ENCODE data around the gene TMEM59L. TPM values are rescaled to one million over a fixed set of nuclear protein-coding genes. Genes with fewer than 3 reads are reported as not detected.
A peak's percentile ranks its signal among the peaks of the same experiment; 100 is the strongest.

Gene TMEM59L
- total RNA-seq, 2 donors from 2014 or later = 3.2 to 6.5 TPM

- Histone ChIP-seq H3K9me3 (no peaks in the 10 kb centered on the region), H3K27me3 (replicated peaks; ENCODE audit: insufficient read depth) (no peaks in the 10 kb centered on the region), H3K27ac (peak overlapping the region; percentile 81 to 90), H3K4me3 (peak overlapping the region; percentile 95), H3K36me3 (no peaks in the 10 kb centered on the region), H3K4me1 (ENCODE audit: control insufficient read depth in 1 of 2, low read depth in 2 of 2) (peaks cover 8 to 13% of the 10 kb centered on the region in 2 donors)
- ATAC-seq (ENCODE audit: insufficient number of reproducible peaks, low FRiP score, low read depth) (no peak), DNase-seq (ENCODE audit: low spot score) (no peak)
- TF ChIP-seq CTCF (IDR thresholded peaks at IDR 0.05) = no peak
These were observed 25.3 kb downstream of the TMEM59L start for GRCh38 chr19:18637673-18638630.

- no peak overlapping the region for H3K4me3 ChIP-seq
- ATAC-seq (ENCODE audit: insufficient number of reproducible peaks, low FRiP score, low read depth) (no peak), DNase-seq (ENCODE audit: low spot score) (no peak)
- no peaks in the 10 kb centered on the region for H3K9me3 ChIP-seq
- no peak overlapping the region for H3K27ac ChIP-seq
- H3K4me1 ChIP-seq (ENCODE audit: control insufficient read depth in 1 of 2, low read depth in 2 of 2) = peaks cover 15 to 22% of the 10 kb centered on the region in 2 donors
- no peak for TF ChIP-seq CTCF (IDR thresholded peaks at IDR 0.05)
- no peaks in the 10 kb centered on the region for H3K27me3 ChIP-seq (replicated peaks; ENCODE audit: insufficient read depth)
- H3K36me3 ChIP-seq = no peaks in the 10 kb centered on the region
These were observed 27.1 kb downstream of the TMEM59L start for GRCh38 chr19:18639706-18640243.

GRCh38 chr19:18644196-18645034 lies 31.7 kb downstream of the TMEM59L start:
- Histone ChIP-seq H3K9me3 (no peaks in the 10 kb centered on the region), H3K36me3 (no peaks in the 10 kb centered on the region), H3K27ac (peak overlapping the region; percentile 80 to 87), H3K27me3 (replicated peaks; ENCODE audit: insufficient read depth) (no peaks in the 10 kb centered on the region), H3K4me3 (peak overlapping the region; percentile 59), H3K4me1 (ENCODE audit: control insufficient read depth in 1 of 2, low read depth in 2 of 2) (peaks cover 24 to 41% of the 10 kb centered on the region in 2 donors)
- TF ChIP-seq CTCF (IDR thresholded peaks at IDR 0.05) = no peak
- no peak for DNase-seq (ENCODE audit: low spot score)
- no peak for ATAC-seq (ENCODE audit: insufficient number of reproducible peaks, low FRiP score, low read depth)

- DNase-seq (ENCODE audit: low spot score) = peak; percentile 46
- TF ChIP-seq CTCF (IDR thresholded peaks at IDR 0.05) = no peak
- Histone ChIP-seq H3K4me1 (ENCODE audit: control insufficient read depth in 1 of 2, low read depth in 2 of 2) (peaks cover 28 to 47% of the 10 kb centered on the region in 2 donors), H3K9me3 (no peaks in the 10 kb centered on the region), H3K27me3 (replicated peaks; ENCODE audit: insufficient read depth) (no peaks in the 10 kb centered on the region), H3K4me3 (peak overlapping the region; percentile 59), H3K36me3 (no peaks in the 10 kb centered on the region), H3K27ac (peak overlapping the region; percentile 80 to 87)
- peak; percentile 51 for ATAC-seq (ENCODE audit: insufficient number of reproducible peaks, low FRiP score, low read depth)
These were observed 32.4 kb downstream of the TMEM59L start for GRCh38 chr19:18645035-18645511.

Data from thoracic aorta (tissue), 2 donors.